ENCODE results near the gene PLXNA4. TPM values are rescaled to one million over a fixed set of nuclear protein-coding genes. Genes with fewer than 3 reads are reported as not detected.

Gene PLXNA4
- total RNA-seq, 1 experiment from 2014 or later: 0.81 TPM

- no peak for TF ChIP-seq AFF4 (CRISPR knock-in tag; IDR thresholded peaks at IDR 0.05; ENCODE audit: borderline replicate concordance)
Observed at GRCh38 chr7:132247995-132248618, 328.2 kb downstream of the PLXNA4 start (continued).

GRCh38 chr7:132246591-132246990 lies 329.7 kb downstream of the PLXNA4 start:
- ATAC-seq (no peak), DNase-seq (ENCODE audit: low spot score) (no peak)
- Mint-ChIP-seq H3K27ac (no peak overlapping the region), H3K4me1 (peaks cover 33% of the 10 kb centered on the region), H3K9me3 (peaks cover 27% of the 10 kb centered on the region), H3K27me3 (ENCODE audit: low read depth) (peaks cover 2% of the 10 kb centered on the region; the same call in 1 of the 2 replicates), H3K4me3 (no peak overlapping the region), H3K36me3 (peaks cover 16% of the 10 kb centered on the region)
- no peak for TF ChIP-seq ZNF416 (CRISPR knock-in tag; IDR thresholded peaks at IDR 0.05)
- no peak for TF ChIP-seq ZNF281 (CRISPR knock-in tag; IDR thresholded peaks at IDR 0.05)
- no peak for TF ChIP-seq ZMAT4 (CRISPR knock-in tag; IDR thresholded peaks at IDR 0.05)
- no peak for TF ChIP-seq ZNF532 (CRISPR knock-in tag; IDR thresholded peaks at IDR 0.05; ENCODE audit: borderline replicate concordance)
- TF ChIP-seq RELA (CRISPR knock-in tag; IDR thresholded peaks at IDR 0.05; ENCODE audit: borderline replicate concordance): no peak
- TF ChIP-seq ARID4B (CRISPR knock-in tag; IDR thresholded peaks at IDR 0.05; ENCODE audit: borderline replicate concordance): no peak
- TF ChIP-seq KAT7 (CRISPR knock-in tag; IDR thresholded peaks at IDR 0.05; ENCODE audit: borderline replicate concordance): no peak
- ChIA-PET POLR2A (no interaction called here), CTCF (no interaction called here)

Measured in WTC11 (cell line).